ENCODE measurements around the gene TRAF7.

Gene TRAF7

DNA sequence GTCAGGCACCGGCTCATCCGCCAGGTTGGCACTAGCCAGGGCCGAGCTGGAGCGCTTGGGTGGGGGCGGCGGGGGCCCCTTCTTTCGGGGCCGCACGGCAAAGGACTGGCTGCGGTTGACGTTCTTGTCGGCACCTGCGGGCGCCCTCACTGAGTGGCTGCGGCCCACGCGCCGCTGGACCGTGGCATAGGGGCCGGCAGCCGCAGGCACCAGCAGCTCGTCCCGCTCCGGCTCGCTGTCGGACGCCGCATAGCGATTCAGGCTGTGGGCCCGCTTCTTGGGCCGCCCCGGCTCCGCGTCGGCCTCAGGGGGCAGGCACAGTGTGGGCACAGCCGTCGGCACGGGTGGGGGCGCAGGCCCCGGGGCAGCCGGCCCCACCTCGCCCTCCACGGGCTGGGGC lies 24.9 kb downstream of the TRAF7 start:
- H3F3A ChIP-seq (ENCODE audit: insufficient read depth, low read length): no peaks in the 10 kb centered on the region
- H3K27me3 ChIP-seq (ENCODE audit: insufficient read depth, low read length): no peaks in the 10 kb centered on the region; the same call in 1 of the 2 replicates
- H3K9ac ChIP-seq (ENCODE audit: low read length): no peak overlapping the region
- no peaks in the 10 kb centered on the region for H3K79me2 ChIP-seq (ENCODE audit: insufficient read depth, low read length)
- no peaks in the 10 kb centered on the region for H3K4me1 ChIP-seq (ENCODE audit: insufficient read depth, low read length, severe bottlenecking)
- H3K4me2 ChIP-seq (ENCODE audit: low read length): no peak overlapping the region
- TF ChIP-seq, protein P1, sequence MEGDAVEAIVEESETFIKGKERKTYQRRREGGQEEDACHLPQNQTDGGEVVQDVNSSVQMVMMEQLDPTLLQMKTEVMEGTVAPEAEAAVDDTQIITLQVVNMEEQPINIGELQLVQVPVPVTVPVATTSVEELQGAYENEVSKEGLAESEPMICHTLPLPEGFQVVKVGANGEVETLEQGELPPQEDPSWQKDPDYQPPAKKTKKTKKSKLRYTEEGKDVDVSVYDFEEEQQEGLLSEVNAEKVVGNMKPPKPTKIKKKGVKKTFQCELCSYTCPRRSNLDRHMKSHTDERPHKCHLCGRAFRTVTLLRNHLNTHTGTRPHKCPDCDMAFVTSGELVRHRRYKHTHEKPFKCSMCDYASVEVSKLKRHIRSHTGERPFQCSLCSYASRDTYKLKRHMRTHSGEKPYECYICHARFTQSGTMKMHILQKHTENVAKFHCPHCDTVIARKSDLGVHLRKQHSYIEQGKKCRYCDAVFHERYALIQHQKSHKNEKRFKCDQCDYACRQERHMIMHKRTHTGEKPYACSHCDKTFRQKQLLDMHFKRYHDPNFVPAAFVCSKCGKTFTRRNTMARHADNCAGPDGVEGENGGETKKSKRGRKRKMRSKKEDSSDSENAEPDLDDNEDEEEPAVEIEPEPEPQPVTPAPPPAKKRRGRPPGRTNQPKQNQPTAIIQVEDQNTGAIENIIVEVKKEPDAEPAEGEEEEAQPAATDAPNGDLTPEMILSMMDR (IDR thresholded peaks at IDR 0.05; ENCODE audit: low read length): no peak
- no peaks in the 10 kb centered on the region for H3K9me2 ChIP-seq (ENCODE audit: low read depth, low read length)
- no peak overlapping the region for H2AFZ ChIP-seq (ENCODE audit: low read length)
- no peaks in the 10 kb centered on the region for H3K9me3 ChIP-seq (ENCODE audit: low read length)
- no peak overlapping the region for H3K4me3 ChIP-seq (ENCODE audit: low read depth, low read length, poor library complexity, severe bottlenecking)
- no peak overlapping the region for H3K27ac ChIP-seq (ENCODE audit: low read depth, low read length, poor library complexity, severe bottlenecking)
- H4K20me1 ChIP-seq (ENCODE audit: insufficient read depth, low read length): no peaks in the 10 kb centered on the region
- H3K36me3 ChIP-seq (ENCODE audit: insufficient read depth, low read length): peaks cover 20% of the 10 kb centered on the region

DNA sequence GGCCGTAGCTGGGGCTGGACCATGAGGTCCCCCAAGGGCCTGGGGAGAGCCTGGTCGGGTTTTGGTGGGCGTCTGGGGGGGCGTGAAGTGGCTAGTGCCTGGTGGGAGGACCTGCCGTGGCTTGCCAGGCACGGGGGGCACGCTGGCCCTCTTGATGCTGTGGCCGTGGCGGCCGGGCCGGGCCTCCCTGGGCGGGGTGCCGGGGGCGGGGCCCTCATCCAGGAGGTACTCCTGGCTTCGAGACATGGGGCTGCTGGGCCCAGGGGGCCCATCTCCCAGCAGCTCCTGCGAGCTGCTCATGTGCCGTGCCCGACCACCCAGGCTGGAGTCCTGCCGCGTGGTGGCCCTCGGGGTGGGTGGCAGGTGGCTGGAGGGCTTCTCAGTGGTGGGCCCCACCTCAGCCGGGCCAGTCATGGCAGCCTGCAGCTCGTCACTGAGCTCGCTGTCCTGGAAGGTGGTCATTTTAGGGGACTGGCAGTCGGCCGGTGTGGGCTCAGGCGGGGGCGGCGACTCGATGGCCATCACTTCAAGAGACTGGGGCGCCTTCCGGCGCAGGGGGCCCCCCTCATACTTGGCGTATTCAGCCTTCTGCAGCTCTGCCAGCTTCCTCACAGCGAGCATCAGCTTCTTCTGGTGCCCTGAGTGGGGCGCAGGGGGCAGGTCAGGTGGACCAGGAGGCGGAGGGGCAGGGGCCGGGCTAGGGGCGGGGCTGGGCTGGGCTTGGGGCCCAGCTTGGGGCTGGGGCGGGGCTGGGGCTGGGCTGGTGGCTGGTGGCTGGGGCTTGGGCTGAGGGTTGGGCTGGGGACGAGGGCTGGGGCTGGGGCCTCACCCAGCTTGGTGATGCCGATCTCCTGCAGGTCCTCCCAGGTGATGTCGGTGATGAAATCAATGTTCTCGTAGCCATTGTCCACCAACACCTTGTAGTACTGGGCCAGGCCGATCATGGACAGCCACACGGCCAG lies 25.7 kb downstream of the TRAF7 start:
- no peaks in the 10 kb centered on the region for H3K9me3 ChIP-seq (ENCODE audit: low read length)
- no peaks in the 10 kb centered on the region for H3F3A ChIP-seq (ENCODE audit: insufficient read depth, low read length)
- no peak overlapping the region for H2AFZ ChIP-seq (ENCODE audit: low read length)
- no peak overlapping the region for H3K4me3 ChIP-seq (ENCODE audit: low read depth, low read length, poor library complexity, severe bottlenecking)
- H4K20me1 ChIP-seq (ENCODE audit: insufficient read depth, low read length): no peaks in the 10 kb centered on the region
- no peak overlapping the region for H3K27ac ChIP-seq (ENCODE audit: low read depth, low read length, poor library complexity, severe bottlenecking)
- no peaks in the 10 kb centered on the region for H3K9me2 ChIP-seq (ENCODE audit: low read depth, low read length)
- H3K4me2 ChIP-seq (ENCODE audit: low read length): no peak overlapping the region
- peaks cover 12% of the 10 kb centered on the region for H3K36me3 ChIP-seq (ENCODE audit: insufficient read depth, low read length)
- TF ChIP-seq, protein P1 (IDR thresholded peaks at IDR 0.05; ENCODE audit: low read length): no peak
- no peak for TF ChIP-seq EZH2 (IDR thresholded peaks at IDR 0.05; ENCODE audit: borderline replicate concordance, low read length)
- no peak overlapping the region for H3K9ac ChIP-seq (ENCODE audit: low read length)
- no peaks in the 10 kb centered on the region for H3K79me2 ChIP-seq (ENCODE audit: insufficient read depth, low read length)
- no peaks in the 10 kb centered on the region for H3K4me1 ChIP-seq (ENCODE audit: insufficient read depth, low read length, severe bottlenecking)
- H3K27me3 ChIP-seq (ENCODE audit: insufficient read depth, low read length): peaks cover 1% of the 10 kb centered on the region; the same call in 1 of the 2 replicates

DNA sequence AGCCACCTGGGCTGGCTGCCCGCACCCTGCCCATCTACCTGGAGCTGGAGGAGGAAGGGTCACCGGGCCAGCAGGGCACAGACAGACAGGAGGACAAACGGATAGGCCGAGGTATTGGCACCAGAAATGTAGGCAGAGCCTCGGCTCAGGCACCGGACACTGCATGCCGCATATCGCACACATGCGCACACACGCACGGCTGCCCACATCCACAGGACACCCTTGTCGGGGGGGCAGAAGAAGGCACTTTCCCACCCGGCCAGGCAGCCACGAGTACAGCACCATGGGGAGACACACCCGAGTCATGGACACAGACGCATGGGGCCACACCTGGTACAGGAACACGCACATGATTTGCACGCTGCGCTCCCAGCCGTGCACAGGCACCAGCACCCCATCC lies 26.4 kb downstream of the TRAF7 start:
- Histone ChIP-seq H3K27me3 (ENCODE audit: insufficient read depth, low read length) (peaks cover 8% of the 10 kb centered on the region; the same call in 1 of the 2 replicates), H3K36me3 (ENCODE audit: insufficient read depth, low read length) (peaks cover 8% of the 10 kb centered on the region; the same call in 1 of the 2 replicates), H3K4me3 (ENCODE audit: low read depth, low read length, poor library complexity, severe bottlenecking) (no peak overlapping the region), H4K20me1 (ENCODE audit: insufficient read depth, low read length) (no peaks in the 10 kb centered on the region), H3K79me2 (ENCODE audit: insufficient read depth, low read length) (no peaks in the 10 kb centered on the region), H3F3A (ENCODE audit: insufficient read depth, low read length) (no peaks in the 10 kb centered on the region), H3K9me3 (ENCODE audit: low read length) (no peaks in the 10 kb centered on the region), H3K9ac (ENCODE audit: low read length) (no peak overlapping the region), H3K27ac (ENCODE audit: low read depth, low read length, poor library complexity, severe bottlenecking) (no peak overlapping the region), H3K4me1 (ENCODE audit: insufficient read depth, low read length, severe bottlenecking) (no peaks in the 10 kb centered on the region), H3K4me2 (ENCODE audit: low read length) (no peak overlapping the region), H2AFZ (ENCODE audit: low read length) (no peak overlapping the region), H3K9me2 (ENCODE audit: low read depth, low read length) (no peaks in the 10 kb centered on the region)
- no peak for TF ChIP-seq EZH2 (IDR thresholded peaks at IDR 0.05; ENCODE audit: borderline replicate concordance, low read length)
- TF ChIP-seq, protein P1 (IDR thresholded peaks at IDR 0.05; ENCODE audit: low read length): no peak
